Body of pancreas (tissue), 4 donors: ENCODE results near the gene CTSG.
"Not testable (repeated sequence)": the region's sequence is repeated elsewhere in the genome, so short reads cannot be mapped to it uniquely, and the experiment has no call there.

ENCODE experiments used
- POLR2A ChIP-seq, 3 donors: fragments of 450-650 bp; IDR thresholded peaks; one replicate each; pipeline ENCODE4 v1.6.1; 2016; ENCODE audit warnings: antibody characterized with exemption in 3 of 3, mild to moderate bottlenecking in 2 of 3
- TF ChIP-seq, protein P1 (sequence below), 7 experiments: fragments of 450-650 bp in 4 of 7; fragments of 200-600 bp in 3 of 7; sonication (generic) in 3 of 7; IDR thresholded peaks; one replicate each; pipeline ENCODE4 v1.5.1; 2016 to 2019; ENCODE audit warnings: antibody characterized with exemption in 7 of 7

DNA sequence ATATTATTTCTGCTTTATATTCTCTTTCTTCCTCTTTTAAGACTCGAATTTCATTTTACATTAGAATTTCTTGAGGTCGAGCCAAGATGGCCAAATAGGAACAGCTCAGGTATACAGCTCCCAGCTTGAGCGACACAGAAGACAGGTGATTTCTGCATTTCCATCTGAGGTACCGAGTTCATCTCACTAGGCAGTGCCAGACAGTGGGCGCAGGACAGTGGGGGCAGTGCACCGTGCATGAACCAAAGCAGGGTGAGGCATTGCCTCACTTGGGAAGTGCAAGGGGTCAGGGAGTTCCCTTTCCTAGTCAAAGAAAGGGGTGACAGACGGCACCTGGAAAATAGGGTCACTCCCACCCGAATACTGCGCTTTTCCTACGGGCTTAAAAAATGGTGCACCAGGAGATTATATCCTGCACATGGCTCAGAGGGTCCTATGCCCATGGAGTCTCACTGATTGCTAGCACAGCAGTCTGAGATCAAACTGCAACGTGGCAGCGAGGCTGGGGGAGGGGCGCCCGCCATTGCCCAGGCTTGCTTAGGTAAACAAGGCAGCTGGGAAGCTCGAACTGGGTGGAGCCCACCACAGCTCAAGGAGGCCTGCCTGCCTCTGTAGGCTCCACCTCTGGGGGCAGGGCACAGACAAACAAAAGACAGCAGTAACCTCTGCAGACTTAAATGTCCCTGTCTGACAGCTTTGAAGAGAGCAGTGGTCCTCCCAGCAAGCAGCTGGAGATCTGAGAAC is 50.0 kb downstream of the CTSG start:
- TF ChIP-seq, protein P1, sequence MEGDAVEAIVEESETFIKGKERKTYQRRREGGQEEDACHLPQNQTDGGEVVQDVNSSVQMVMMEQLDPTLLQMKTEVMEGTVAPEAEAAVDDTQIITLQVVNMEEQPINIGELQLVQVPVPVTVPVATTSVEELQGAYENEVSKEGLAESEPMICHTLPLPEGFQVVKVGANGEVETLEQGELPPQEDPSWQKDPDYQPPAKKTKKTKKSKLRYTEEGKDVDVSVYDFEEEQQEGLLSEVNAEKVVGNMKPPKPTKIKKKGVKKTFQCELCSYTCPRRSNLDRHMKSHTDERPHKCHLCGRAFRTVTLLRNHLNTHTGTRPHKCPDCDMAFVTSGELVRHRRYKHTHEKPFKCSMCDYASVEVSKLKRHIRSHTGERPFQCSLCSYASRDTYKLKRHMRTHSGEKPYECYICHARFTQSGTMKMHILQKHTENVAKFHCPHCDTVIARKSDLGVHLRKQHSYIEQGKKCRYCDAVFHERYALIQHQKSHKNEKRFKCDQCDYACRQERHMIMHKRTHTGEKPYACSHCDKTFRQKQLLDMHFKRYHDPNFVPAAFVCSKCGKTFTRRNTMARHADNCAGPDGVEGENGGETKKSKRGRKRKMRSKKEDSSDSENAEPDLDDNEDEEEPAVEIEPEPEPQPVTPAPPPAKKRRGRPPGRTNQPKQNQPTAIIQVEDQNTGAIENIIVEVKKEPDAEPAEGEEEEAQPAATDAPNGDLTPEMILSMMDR (IDR thresholded peaks at IDR 0.05) = not testable (repeated sequence)
- not testable (repeated sequence) for TF ChIP-seq POLR2A (IDR thresholded peaks at IDR 0.05)
